Stimulated activated CD8-positive, alpha-beta memory T cell treated with anti-CD3 and anti-CD28 coated beads, Interleukin-7, amount 100 ng/mL, for 24 hours (primary cell): Measurements from ENCODE around the gene SIM1.

Source experiments
- DNase-seq: peaks from one replicate; pipeline ENCODE4 v3.0.0-alpha.2; 2020; ENCODE audit warnings: low read depth

Gene SIM1

DNA sequence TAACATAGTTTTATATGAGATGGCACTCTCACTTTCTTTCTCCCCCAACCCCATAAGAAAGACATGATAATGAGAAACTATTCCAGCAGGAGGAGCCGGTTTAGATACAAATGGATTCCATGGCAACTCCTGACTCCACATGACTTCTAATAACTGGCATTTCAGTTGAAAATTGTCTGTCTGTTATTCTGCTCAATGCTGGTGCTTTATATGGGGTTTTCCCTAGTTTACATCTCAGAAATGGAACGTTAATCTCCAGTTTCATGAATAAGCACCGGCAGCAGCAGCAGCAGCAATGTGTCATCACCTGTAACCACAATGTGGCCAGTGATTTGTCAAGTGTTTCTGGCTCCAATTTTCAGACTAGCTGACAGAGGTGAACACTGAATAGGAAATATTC is 8.0 kb upstream of the SIM1 start:
- no peak for DNase-seq

DNA sequence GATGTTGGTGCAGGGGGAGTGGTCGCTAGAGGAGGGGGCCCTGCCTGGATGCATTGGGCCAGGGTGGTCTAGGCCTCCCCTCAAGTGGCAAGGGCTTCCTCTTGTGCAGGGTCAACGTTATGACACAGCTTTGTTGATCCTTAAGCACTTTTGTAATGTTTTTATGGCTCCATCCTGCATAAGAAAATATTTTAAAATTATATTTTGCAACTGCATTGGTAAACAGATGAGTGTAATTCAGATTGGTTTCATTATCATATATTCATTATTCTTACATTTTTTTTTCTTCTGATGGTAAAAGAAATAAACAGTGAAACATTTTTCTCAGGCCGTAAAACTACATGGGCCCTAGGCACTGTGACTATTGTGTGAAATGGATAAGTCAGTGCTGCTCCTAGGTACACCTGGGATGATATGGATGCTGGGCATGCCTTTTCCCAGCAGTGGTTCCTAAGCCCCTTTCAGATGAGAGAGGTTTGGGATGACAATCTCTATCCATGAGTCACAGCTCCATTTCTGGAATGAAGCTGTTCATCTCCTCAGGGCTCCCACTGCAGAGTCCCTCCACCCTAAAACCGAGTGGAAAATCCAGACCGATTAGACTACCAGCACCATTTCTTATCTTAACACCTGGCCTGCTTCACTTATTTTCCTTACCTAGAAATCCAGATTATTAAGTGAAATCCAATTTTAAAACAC is 5.8 kb upstream of the SIM1 start:
- no peak for DNase-seq

DNA sequence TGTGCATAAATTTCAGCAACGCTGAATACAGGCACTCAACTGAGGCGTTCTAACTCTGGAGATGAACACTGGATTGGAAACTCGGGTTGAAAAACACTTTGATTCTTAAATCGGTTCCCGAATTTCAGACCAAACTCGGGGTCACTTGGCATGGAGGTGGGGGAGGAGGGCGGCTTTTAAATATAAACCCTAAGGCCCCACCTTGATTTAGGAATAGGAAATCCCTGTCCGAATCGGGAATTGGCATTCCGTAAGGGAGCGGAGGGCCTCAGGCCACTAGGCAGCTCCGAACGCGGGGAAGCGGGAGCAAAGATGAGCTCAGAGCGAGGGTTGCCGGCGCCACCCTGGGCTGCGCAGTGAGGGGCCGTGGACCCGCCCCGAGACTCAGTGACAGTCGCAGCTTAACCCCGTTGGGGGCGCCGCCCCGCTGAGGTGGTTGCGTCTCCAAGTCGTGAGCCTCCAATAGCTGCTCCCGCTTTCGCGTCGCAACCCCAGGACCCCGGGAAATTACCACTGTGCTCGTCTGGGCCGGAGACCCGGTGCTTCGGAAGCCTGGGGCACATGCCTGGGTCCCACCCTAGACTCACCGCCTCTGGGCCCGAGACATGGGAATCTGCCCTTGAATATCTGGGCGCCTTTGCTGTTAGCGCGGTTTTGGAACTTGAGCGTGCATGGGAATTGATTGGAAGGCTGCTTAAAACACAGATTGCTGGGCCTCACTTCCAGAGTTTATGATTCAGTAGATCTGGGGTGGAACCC is 4.6 kb upstream of the SIM1 start:
- DNase-seq: no peak

DNA sequence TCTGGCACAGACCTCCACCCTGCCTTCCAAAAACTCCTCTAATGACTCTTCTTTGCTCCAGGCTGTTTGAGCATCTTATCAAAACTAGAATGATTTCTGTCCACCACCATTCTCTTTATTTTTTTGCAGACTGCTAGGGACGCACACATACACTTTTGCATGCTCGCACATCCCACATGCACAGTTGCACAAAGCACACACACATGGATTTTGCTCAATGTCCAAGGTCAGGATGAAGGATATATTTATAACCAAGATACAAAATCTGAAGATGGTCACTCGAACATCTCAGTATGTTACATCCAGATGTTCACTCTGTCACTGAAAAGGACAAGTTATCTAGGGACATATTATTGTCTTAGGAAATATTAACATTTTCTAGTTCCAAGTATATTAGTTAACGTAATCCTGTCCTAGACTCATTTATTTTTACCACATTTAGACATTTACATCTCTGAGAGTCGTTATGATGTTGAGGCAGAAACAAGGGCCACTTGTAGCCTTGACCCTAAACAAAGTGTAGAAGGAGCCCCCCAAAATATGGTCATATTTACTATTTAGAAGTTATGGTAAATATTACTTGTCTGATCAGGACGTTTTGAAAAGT is 3.4 kb upstream of the SIM1 start:
- no peak for DNase-seq

DNA sequence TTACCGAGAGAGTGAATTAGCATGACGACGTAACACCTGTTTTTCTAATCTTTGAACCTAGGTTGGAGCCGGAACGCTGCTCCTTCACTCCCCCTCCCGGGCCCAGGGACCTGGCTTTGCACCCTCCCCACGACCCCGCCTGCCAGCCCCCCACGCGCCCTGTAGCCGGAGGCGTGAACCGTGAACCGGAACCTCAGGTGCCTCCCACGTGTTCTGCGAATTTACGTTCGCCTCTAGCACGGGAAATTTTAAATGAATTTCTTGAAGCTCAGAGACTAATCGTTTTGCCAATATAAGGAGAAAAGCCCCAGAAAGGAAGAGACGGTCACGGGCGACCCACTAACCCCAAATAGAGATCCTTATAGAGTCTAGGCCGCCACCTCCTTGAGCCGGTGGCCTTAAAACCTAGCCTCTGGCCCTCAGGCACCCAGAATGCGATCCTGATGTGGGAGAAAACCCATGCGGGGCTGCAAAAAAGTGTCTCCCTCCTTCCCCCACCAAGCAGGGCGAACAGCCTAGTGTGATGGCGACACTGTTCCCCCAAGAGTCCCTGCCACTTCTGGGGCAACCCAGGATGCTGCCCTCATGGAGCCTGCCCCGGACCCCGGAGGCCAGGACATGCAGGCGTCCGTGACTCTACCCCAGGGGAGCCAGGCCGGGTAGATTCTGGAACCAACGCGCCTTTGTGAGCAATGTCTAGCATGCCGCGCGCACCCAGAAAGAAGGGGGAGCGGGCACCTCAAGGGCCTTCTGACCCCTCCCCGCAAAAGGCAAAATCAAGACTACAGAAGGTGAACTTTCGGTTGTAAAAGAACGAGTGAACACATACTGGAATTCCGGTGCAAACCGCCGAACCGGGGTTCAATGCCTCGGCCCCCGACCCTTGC is 2.7 kb upstream of the SIM1 start:
- DNase-seq: no peak

DNA sequence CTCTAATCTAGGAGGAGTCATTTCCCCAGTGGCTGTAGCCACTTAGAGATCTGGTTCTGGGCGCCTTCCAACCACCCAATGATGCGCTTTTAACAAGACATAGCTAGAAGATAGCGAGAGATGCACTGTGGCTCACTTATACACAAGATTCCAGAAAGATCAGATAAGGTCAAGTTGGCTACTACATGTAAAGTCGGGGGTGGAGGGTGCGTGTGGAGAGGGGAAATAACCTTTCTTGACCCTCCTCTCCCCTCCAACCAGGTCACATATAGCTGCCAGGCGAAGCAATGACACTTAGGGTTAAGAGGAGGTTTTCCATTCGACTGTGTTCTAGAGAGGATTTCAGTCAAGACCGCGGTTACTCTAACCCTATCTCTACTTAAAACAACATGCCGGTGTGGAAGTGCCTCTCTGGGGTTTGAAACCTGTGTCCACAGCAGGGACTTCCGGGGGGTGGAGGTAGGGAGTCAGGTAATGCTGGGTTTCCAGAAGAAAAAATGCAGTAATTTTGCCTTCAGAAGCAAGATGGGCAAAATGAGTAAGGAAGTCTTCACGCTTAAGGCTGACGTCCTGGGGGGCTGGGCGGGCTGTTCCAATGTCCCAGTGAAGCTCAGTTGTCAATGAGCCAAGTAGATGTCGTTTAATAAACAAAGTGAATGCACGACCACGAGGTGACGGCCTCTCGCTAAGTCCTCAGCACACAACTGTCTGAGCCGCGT is 1.8 kb upstream of the SIM1 start:
- DNase-seq: no peak

DNA sequence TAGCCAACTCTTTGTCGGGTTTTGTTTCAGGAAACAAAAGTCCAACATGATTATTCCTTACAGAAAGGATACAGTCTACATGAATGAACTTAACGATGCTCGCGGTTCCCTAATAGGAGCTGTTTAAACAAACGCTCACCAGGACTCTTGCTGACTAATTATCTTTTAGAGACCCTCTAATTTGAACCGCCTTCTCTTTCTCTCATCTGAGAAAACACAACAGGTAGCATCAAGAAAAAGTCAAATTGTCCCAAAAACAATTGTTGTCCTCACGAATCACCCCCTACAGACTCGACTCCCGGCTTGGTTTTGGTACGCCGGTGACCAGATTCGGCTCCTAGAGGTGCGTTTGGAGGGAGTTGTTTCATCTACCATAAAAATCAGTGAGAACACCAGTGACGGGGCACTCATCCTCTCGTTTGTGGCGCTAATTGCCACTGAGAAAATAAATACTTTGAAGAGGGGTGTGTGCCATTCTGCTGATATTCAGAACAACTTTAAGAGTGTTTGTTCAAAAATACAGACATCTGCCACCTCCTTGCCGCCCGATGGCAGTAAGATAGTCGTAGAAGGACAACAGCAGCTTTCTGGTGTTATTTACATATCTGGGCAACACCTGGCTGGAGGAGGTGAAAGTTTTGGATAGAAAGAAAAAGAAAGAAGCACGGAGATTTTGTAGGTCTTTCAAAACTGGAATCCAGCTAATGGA is 1.1 kb upstream of the SIM1 start:
- DNase-seq: no peak

DNA sequence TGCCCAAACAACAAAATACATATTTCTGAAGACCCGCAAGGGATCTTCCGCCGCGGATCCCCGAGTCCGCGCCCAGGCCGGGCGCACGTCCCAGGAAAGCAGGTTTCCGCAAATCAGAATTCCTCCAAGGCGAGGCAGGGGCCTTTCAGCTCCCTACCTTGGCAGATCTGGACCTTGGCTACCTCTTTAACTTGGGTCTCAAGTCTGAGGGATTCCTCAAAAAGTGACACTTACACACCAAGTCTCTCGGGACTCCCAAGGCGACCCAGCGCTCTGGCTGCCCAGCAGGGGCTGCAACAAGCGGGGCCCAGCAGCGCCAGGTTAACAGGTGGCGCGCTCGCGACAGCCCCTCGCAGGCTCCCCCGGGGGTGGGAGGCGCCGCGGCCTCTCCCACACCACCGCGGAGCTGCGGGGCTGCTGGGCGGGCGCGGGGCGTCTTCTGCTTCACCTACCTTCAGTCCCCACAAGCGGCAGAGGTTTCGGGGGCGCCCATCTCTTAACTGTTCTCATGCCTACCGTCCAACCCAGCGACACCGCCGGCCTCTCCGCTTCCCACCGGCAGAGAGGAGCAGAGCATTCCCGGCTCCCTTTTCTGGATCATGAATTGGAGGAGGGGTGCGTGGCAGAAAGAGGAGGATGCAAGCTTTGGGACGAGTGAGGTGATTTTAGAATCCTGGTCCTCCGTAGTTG is 414 bp downstream of the SIM1 start:
- DNase-seq: no peak

DNA sequence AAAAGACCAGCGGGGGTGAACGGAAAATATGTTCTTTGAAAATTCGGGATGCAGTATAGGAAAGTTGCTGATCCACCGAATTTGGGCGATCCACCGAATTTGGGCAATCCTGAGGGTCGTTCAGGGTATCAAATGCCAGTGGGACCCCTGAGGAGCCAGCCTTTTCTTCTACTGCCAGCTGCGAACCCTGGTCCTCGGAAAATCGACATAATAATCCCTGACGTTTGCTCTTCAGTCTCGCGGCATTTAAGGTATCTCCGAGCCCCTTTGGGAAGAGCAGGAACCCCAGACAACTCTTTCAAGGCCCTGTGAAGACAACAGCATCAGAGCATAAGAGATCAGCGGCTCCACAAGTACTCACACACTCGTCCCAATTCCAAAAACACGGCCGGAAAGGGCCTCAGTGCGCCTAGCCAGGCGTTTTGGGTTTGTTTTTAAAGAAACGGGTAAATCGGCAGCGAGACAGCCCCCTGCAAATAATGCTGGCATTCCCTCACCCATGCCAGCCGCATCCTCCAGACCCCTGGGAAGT is 1.0 kb downstream of the SIM1 start:
- no peak for DNase-seq

DNA sequence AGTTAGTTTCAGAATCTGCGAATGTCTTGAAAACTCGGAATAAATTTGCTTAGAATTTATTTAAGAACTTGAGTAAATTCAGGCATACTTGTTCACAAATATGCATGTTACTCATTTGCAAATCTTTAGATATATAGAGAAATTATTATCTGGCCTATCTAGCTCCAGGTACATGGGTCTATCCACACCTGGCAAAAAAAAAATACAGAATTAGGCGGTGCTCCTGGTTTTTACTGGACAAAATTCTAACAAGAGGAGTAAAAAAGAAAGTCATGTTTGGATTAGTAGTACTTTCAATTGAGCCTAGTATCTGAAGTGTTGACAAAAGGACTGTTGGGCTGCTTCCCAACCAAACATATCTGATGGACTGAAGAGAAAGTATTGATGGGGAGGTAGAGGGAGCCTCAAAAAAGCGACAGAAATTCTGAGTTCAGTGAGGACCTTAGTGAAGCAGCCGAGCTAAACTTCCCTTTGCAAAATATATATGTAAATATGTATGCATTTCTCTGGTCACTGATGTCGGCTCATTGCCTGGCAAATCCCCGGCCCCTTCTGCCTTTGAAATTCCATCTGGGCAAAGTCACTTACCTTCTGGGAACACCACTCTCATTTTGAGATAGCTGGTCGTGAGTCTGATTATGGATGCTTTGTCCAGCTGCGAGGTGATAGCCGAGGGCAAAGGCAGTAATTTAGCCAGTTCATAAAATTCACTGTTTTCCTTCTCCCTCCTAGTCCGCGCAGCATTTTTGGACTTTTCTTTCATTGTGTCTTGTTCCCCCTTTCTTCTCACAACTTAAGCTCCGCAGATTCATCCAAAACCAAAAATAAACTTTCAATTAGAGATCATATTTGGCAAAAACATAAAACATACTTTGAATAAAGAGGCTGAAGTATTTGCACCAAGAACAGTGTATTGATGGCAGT is 1.8 kb downstream of the SIM1 start:
- no peak for DNase-seq

DNA sequence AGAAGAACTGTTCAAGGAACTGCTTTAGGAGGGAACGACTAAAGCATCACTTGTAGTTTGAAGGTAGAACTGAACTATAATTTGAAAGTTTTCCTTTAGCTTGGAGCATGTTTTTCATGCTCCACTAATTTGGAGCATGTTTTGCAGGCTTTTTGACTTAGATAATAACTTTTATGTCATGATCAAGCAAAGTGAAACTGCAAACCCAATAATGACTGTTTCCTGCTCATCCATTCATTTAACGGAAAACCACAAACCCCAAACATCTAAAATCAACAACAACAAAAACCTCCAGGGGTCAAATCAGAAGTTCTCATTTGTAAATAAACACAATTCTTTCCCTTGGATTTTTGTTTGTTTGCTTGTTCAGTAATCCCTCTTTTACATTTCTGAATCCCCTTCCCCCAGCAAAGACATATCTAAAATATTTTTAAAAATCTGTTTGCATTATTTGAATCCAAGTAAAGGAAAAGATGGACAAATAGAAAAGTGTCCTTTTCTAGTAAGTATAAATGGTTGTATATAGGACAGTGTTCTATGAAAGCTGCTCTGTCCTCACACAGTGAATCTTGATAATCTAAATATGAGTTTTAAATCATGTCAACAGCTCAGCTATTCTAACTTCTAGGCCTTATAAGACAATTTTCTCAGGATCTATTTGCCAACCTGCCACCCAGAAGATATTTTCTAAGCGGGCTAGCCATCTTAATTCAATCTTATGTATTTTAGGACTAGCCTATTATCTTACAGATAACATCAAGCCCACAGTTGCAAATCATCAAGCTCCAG is 2.6 kb downstream of the SIM1 start:
- no peak for DNase-seq

DNA sequence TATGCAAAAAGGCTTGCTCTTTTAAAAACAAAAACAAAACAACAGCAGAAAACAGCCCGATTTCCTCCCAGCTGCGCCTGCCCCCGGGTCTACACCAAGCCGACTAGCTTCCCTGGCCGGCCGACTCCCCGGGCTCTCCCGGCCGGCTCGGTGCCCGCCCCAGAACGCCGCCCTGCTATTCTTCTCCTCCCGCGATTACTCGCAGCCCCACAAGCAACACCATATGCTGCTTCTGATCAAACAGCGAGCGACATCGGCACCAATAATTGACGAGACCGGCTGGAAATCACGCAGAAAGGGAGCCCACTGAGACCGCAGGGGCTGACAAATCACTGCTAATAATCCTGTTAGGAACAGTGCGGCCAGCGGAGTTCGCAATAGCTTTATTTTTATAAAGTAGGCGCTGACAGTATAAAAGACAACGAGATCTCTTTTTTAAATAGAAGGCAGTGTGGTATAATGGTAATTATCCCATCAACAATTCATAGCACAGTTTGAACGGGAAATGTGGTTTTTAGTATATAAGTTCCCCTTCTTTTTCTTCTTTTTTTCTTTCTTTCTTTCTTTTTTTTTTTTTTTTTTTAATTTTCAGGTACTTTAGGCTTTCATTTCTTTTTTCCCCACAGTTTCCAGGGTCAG is 3.3 kb downstream of the SIM1 start:
- DNase-seq: no peak

DNA sequence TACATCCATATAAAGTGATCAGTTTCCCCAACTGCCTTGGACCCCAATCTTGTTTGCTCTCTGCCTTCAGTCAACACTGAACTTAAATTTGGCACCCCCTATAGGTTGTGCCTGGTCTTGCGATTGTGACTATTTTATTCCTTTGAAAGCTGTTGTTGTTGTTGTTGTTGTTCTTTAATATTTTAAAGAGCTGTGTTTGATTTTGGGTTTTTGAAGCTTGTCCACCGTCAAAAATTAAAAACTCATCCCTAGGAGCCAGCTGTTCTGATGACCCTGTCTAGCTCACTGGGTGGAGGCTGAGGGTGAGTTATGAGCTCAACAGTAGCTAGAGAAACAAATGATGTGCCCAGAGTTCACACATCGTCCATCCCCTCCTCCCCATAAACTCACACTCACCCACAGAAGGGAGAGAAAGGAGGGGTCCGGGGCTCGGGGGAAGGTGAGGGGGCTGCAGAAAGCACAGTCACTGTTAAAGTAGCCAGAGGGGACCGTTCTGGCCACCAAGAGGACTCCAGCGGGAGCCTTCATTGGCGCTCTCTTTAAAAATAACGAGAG is 4.0 kb downstream of the SIM1 start:
- DNase-seq: no peak

DNA sequence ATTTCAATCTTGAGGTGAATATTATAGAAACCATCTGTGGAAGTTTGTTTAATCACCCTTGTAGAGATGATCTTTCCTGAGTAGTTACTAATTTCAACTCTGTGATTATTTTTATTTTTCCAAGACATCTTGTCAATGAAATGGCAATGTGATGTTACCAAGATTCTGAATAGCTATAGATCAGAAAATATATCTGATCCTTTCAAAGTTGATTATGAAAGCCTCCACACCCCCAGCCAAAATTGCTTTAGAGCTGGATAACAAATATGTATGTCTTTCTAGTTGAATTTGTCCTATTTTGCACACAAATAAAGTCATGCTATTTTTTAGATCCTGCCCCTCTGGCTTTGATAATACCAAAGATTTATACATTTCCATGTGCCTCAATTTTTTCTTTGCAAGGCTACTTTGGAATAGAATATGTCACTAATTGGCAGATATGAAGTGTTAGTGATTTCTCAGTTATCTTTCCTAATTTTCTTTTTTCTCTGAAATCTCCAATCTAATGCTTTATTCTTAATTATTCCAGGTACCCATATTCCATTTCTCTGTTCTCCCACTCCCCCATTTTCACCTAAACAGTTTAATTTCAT is 5.0 kb downstream of the SIM1 start:
- DNase-seq: no peak

DNA sequence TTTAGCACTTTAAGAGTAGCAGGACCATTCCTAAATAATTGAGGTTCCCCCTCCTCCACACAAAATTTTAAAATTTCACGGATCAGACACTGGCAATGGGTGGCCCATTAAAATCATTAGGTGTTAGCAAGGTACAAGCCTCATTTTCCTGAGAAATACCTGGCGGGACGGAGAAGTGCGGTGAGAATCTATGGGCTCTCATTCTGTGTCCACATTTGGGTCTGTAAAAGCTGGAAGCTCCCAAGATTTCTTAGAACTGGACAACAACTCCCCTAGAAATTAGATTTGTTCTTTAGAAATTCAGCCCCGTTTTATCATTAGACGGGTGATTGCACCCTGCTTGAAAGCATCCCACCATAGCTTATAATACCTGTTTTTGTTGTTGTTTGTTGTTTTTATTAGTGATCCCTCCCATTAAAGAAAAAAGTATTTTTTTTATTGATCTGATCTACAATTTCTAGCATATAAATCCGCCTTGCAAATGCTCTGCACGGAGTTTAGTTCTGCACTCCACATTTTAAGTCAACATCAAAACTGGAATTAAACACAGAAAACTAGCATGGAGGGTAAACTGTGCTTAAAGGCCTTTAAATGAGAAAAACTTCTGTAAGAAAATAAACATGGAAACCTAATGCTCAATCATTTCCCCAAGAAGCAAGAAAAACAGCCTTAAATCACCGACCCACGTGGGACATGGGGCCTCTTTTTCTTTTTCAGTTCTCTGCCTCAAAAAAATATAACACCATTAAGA is 5.7 kb downstream of the SIM1 start:
- DNase-seq: no peak

DNA sequence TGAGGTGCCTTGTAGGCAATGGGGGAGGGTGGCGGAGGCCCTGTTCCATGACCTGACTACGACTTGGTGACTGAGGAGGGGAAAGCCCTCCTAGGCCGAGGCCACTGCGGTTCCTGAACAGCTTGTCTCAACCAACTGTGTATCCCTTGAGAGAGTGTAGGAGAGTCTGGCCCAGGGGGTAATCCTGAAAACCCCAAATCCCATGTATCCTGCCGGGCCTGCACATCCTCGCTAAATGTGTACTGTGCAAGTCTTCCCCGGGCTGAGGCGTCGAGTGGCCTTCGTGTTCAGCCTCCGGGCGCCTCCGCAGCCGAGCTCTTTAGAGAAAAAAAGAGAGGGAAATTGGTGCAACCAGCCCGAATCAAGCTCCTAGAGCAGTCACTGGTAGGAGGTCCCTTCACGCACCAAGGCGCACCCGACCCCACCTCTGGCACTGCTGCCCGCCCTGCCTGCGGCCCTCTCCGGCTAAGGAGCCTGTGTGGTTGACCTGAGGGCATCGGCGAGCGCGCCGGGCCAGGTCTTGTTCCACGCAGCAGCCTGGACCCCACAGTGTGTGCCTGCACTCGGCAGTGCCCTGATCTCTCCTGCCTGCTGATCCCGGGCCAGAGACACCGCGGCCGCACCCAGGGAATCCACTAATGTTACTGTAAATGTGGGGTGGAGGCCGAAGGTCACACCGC is 7.3 kb downstream of the SIM1 start:
- no peak for DNase-seq
